Activated T-cell treated with anti-CD3 and anti-CD28 coated beads for 48 hours (primary cell): ENCODE measurements around the gene CDH18.

Experiments
- DNase-seq: peaks from one replicate; pipeline ENCODE4 v3.0.0-alpha.2; 2020; ENCODE audit warnings: low read depth

Gene CDH18

DNA sequence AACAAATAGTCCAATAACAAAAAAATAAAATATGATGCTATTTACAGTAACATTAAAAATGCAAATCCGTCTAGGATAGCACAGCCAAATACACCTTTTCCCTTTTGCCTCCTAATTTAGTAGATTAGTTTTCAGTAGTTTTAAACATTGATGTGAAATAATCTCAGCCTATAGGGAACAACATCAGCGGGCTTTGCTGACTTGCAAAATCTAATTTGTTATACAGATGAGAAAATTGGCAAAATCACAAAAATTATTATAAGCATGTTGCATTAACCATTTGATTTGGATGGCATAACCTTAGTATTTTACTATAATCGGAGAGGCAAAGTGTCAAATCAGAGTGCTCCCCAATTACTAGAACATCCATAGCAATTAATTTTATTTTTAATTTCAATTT is 563.5 kb downstream of the CDH18 start:
- no peak for DNase-seq
